Stimulated activated CD4-positive, alpha-beta T cell treated with anti-CD3 and anti-CD28 coated beads, Interleukin-4, amount 100 ng/mL, for 24 hours (primary cell): Measurements from ENCODE around the gene ME3.

ENCODE experiments used
- DNase-seq: peaks from one replicate; pipeline ENCODE4 v3.0.0-alpha.2; 2020

The ME3 gene

GRCh38 chr11:86482692-86483091 is 189.7 kb downstream of the ME3 start:
- no peak for DNase-seq

GRCh38 chr11:86481399-86481798 is 191.0 kb downstream of the ME3 start:
- DNase-seq, result no peak

GRCh38 chr11:86478348-86478747 is 194.1 kb downstream of the ME3 start:
- no peak for DNase-seq

- DNase-seq, result no peak
Measured at GRCh38 chr11:86477495-86478155, 194.8 kb downstream of the ME3 start.

- DNase-seq, result no peak
Measured at GRCh38 chr11:86476109-86476861, 196.1 kb downstream of the ME3 start.

- DNase-seq, result no peak
Measured at GRCh38 chr11:86475027-86475426, 197.4 kb downstream of the ME3 start.

- no peak for DNase-seq
Measured at GRCh38 chr11:86473991-86474833, 198.2 kb downstream of the ME3 start.

GRCh38 chr11:86469491-86470388 is 202.7 kb downstream of the ME3 start:
- no peak for DNase-seq

- DNase-seq, result no peak
Measured at GRCh38 chr11:86468169-86468568, 204.2 kb downstream of the ME3 start.

GRCh38 chr11:86464509-86465221 is 207.8 kb downstream of the ME3 start:
- DNase-seq, result no peak

- DNase-seq, result no peak
Measured at GRCh38 chr11:86463955-86464354, 208.5 kb downstream of the ME3 start.

GRCh38 chr11:86463120-86463519 is 209.3 kb downstream of the ME3 start:
- no peak for DNase-seq

GRCh38 chr11:86461892-86462291 is 210.5 kb downstream of the ME3 start:
- DNase-seq, result no peak

GRCh38 chr11:86460461-86461385 is 211.7 kb downstream of the ME3 start:
- DNase-seq, result peak; percentile 18

- DNase-seq, result no peak
Measured at GRCh38 chr11:86459682-86460460, 212.5 kb downstream of the ME3 start.

GRCh38 chr11:86459002-86459385 is 213.4 kb downstream of the ME3 start:
- no peak for DNase-seq

GRCh38 chr11:86458294-86459001 is 214.0 kb downstream of the ME3 start:
- no peak for DNase-seq

GRCh38 chr11:86456075-86456939 is 216.1 kb downstream of the ME3 start:
- peak; percentile 88 for DNase-seq
